Large intestine (tissue), 3 donors: ENCODE data around the gene ETV3. TPM values are rescaled to one million over a fixed set of nuclear protein-coding genes. Genes with fewer than 3 reads are reported as not detected.

Experiments used
- DNase-seq, 2 donors: peaks; one replicate each; pipeline versions ENCODE4 v3.0.0 to v3.0.0-alpha.2; 2013
- H3K27ac ChIP-seq: one replicate; pipeline ENCODE4 v1.5.1; 2013; ENCODE audit warnings: low read length
- H3K27me3 ChIP-seq: 2 replicates; pipeline ENCODE4 v1.6.1; 2013; ENCODE audit warnings: low read length; ENCODE audit not compliant: control insufficient read depth, insufficient read depth
- H3K36me3 ChIP-seq: 2 replicates; pipeline ENCODE4 v1.6.1; 2013; ENCODE audit warnings: low read length; ENCODE audit not compliant: control insufficient read depth, insufficient read depth
- H3K4me1 ChIP-seq: one replicate; pipeline ENCODE4 v1.6.1; 2013; ENCODE audit warnings: low read length; ENCODE audit not compliant: control insufficient read depth, insufficient read depth
- H3K4me3 ChIP-seq: one replicate; pipeline ENCODE4 v1.5.1; 2013; ENCODE audit warnings: low read length
- H3K9me3 ChIP-seq: one replicate; pipeline ENCODE4 v1.6.1; 2013; ENCODE audit warnings: mild to moderate bottlenecking, low read depth, low read length, moderate library complexity; ENCODE audit not compliant: control insufficient read depth
- WGBS: methylation state at CpG from one replicate; pipeline ENCODE4 v1.1.5; 2013; ENCODE audit warnings: low lambda C conversion rate; ENCODE audit not compliant: insufficient coverage; 5-methylcytosine and 5-hydroxymethylcytosine counted together
- polyA plus RNA-seq: library from polyadenylated mRNA; unstranded; fragments of 120-200 nt; gene quantifications from one replicate; pipeline ENCODE4 v1.2.1, GENCODE V29; 2013

Gene ETV3
- polyA plus RNA-seq, 1 donor, result 19.3 TPM

- DNase-seq, result no peak
- WGBS, result no CpG with 5 or more reads among the region's 3 CpGs
- Histone ChIP-seq H3K4me1 (peaks cover 26% of the 10 kb centered on the region), H3K4me3 (no peak overlapping the region), H3K9me3 (no peaks in the 10 kb centered on the region), H3K36me3 (no peaks in the 10 kb centered on the region), H3K27me3 (peaks cover 2% of the 10 kb centered on the region), H3K27ac (no peak overlapping the region)
Observed at GRCh38 chr1:157151506-157151905, 13.3 kb upstream of the ETV3 start.

- WGBS, result 100% methylated on average over 1 of the region's 3 CpGs
- peaks cover 26% of the 10 kb centered on the region for H3K4me1 ChIP-seq
- peaks cover 2% of the 10 kb centered on the region for H3K27me3 ChIP-seq
- no peak overlapping the region for H3K4me3 ChIP-seq
- no peaks in the 10 kb centered on the region for H3K9me3 ChIP-seq
- H3K36me3 ChIP-seq, result no peaks in the 10 kb centered on the region
- DNase-seq, result no peak
- H3K27ac ChIP-seq, result no peak overlapping the region
Observed at GRCh38 chr1:157151073-157151472, 12.9 kb upstream of the ETV3 start.

- DNase-seq, result no peak
- no CpG with 5 or more reads among the region's 6 CpGs for WGBS
Observed at GRCh38 chr1:157150631-157151030, 12.4 kb upstream of the ETV3 start.

GRCh38 chr1:157147906-157148700 lies 9.9 kb upstream of the ETV3 start:
- WGBS, result 52% methylated on average over 5 of the region's 10 CpGs
- Histone ChIP-seq H3K27me3 (peaks cover 2% of the 10 kb centered on the region), H3K4me3 (no peak overlapping the region), H3K36me3 (no peaks in the 10 kb centered on the region), H3K27ac (no peak overlapping the region), H3K9me3 (no peaks in the 10 kb centered on the region), H3K4me1 (no peaks in the 10 kb centered on the region)
- DNase-seq, result no peak

More at GRCh38 chr1:157150631-157151030, 12.4 kb upstream of the ETV3 start:
- H3K4me3 ChIP-seq, result no peak overlapping the region
- peaks cover 2% of the 10 kb centered on the region for H3K27me3 ChIP-seq
- peaks cover 23% of the 10 kb centered on the region for H3K4me1 ChIP-seq
- H3K36me3 ChIP-seq, result no peaks in the 10 kb centered on the region
- no peaks in the 10 kb centered on the region for H3K9me3 ChIP-seq
- no peak overlapping the region for H3K27ac ChIP-seq

DNA sequence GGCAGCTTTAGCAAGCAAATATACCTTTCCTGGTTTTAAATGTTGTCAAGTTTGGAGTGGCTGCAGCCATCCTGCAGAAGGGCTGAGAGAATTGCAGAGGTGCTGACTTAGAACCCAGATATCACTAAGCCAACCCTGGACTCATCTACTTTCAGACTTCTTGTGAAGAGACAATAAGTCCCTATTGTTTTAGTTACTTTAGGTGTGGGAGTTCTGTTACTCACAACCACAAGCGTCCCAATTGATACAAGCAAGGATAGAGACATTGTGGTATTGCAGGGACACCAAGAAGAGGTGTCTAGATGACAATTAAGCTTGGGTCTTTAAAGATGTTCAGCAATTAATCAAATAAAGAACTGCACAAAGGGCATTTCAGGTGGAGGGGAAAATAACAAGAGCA lies 8.8 kb upstream of the ETV3 start:
- WGBS, result no CpG with 5 or more reads among the region's 1 CpG
- no peak overlapping the region for H3K27ac ChIP-seq
- H3K9me3 ChIP-seq, result no peaks in the 10 kb centered on the region
- no peaks in the 10 kb centered on the region for H3K4me1 ChIP-seq
- no peaks in the 10 kb centered on the region for H3K36me3 ChIP-seq
- no peak overlapping the region for H3K4me3 ChIP-seq
- H3K27me3 ChIP-seq, result peaks cover 2% of the 10 kb centered on the region
- DNase-seq, result no peak

- WGBS, result 60% methylated on average over 2 of the region's 3 CpGs
- Histone ChIP-seq H3K4me3 (no peak overlapping the region), H3K27me3 (peaks cover 2% of the 10 kb centered on the region), H3K4me1 (no peaks in the 10 kb centered on the region), H3K27ac (no peak overlapping the region), H3K9me3 (no peaks in the 10 kb centered on the region), H3K36me3 (no peaks in the 10 kb centered on the region)
- DNase-seq, result peak in 1 of 2 donors; percentile 29
Observed at GRCh38 chr1:157146244-157146643, 8.0 kb upstream of the ETV3 start.

GRCh38 chr1:157145076-157145475 lies 6.9 kb upstream of the ETV3 start:
- no peak for DNase-seq
- WGBS, result no CpG with 5 or more reads among the region's 1 CpG
- no peaks in the 10 kb centered on the region for H3K36me3 ChIP-seq
- H3K9me3 ChIP-seq, result no peaks in the 10 kb centered on the region
- no peaks in the 10 kb centered on the region for H3K4me1 ChIP-seq
- H3K4me3 ChIP-seq, result no peak overlapping the region
- no peak overlapping the region for H3K27ac ChIP-seq
- peaks cover 2% of the 10 kb centered on the region for H3K27me3 ChIP-seq

- Histone ChIP-seq H3K36me3 (no peaks in the 10 kb centered on the region), H3K4me1 (no peaks in the 10 kb centered on the region), H3K4me3 (no peak overlapping the region), H3K9me3 (no peaks in the 10 kb centered on the region), H3K27ac (no peak overlapping the region), H3K27me3 (no peaks in the 10 kb centered on the region)
- no CpG with 5 or more reads among the region's 1 CpG for WGBS
- DNase-seq, result no peak
Observed at GRCh38 chr1:157144509-157144908, 6.3 kb upstream of the ETV3 start.

DNA sequence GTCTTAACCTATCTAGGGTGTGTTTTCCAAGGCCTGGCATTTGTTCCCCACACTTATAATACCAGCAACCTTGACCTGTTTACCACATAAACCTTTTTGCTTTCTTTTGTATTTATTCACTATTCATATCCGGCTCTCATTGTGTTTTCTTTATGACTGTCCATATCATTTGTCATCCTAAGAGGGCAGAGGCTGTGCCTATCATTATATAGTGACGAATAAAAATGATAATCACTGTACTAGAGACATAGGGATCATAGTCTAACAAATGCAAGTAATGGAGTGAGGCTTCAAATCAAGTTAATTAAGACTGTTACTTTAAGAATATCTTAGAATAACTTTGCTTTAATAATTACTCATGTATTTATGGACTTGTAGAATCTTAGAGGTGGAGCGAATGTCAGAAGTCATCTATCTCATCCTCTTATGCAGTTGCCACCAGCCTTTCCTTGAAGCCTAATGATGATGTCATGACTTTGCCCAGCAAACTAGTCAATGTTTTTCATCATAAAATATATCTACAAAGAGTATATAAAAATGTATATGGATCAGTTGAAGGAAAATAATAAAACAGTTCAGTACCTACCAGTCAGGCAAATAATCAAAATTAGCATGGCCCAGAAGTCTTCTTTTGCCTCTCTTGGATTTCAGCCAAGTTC lies 4.7 kb upstream of the ETV3 start:
- Histone ChIP-seq H3K4me3 (no peak overlapping the region), H3K36me3 (no peaks in the 10 kb centered on the region), H3K4me1 (no peaks in the 10 kb centered on the region), H3K27me3 (no peaks in the 10 kb centered on the region), H3K9me3 (no peaks in the 10 kb centered on the region), H3K27ac (no peak overlapping the region)
- 89% methylated on average over 1 of the region's 3 CpGs for WGBS
- DNase-seq, result no peak

DNA sequence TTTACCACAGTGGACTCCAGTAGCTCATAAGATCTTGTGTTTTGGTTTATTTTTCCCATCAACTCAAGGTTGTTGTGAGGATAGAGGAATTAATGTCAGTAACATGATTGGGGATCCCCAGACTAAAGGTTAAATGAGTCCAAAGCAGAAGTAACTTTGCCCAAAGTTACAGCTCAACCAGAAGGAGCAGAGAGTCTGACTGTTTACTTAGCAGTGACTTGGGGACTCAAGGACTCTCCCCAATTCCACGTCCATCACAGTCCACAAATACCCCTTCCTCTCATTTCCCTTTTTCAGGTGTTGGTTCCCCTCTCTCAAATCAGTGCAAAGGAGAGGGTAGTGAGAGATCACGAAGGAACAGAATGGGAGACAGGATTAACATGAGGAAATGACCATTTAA lies 4.0 kb upstream of the ETV3 start:
- DNase-seq, result no peak
- WGBS, result 80% methylated on average over 1 of the region's 2 CpGs
- Histone ChIP-seq H3K27me3 (no peaks in the 10 kb centered on the region), H3K4me1 (peaks cover 1% of the 10 kb centered on the region), H3K9me3 (no peaks in the 10 kb centered on the region), H3K4me3 (no peak overlapping the region), H3K36me3 (no peaks in the 10 kb centered on the region), H3K27ac (no peak overlapping the region)
